K562 (cell line): ENCODE results near the gene KLHL41. TPM values are rescaled to one million over a fixed set of nuclear protein-coding genes. Genes with fewer than 3 reads are reported as not detected.

Experiments used
- CHD7 ChIP-seq: fragments of 200-600 bp; sonication (generic); IDR thresholded peaks from one replicate; pipeline ENCODE4 v1.6.1; 2012; ENCODE audit warnings: mild to moderate bottlenecking, low read depth, low read length, inconsistent platforms
- DPF2 ChIP-seq: fragments of 450-650 bp; IDR thresholded peaks from 2 replicates; pipeline ENCODE4 v1.6.1; 2016
- MAZ ChIP-seq, 2 experiments: fragments of 450-650 bp in 1 of 2; sonication (generic) in 1 of 2; formaldehyde crosslinking; IDR thresholded peaks in 1 of 2; conservative IDR thresholded peaks in 1 of 2; 2 replicates each; pipeline versions ENCODE4 v1.4.0 to v1.5.0; 2020; ENCODE audit warnings: mild to moderate bottlenecking in 1 of 2, missing genetic modification reagents in 1 of 2
- RBM25 ChIP-seq: fragments of 200-400 bp; formaldehyde crosslinking; IDR thresholded peaks from 2 replicates; pipeline ENCODE4 v1.6.1; 2018; ENCODE audit warnings: low read length, low read depth, moderate library complexity; ENCODE audit not compliant: severe bottlenecking
- SRSF7 ChIP-seq: fragments of 200-400 bp; formaldehyde crosslinking; optimal IDR thresholded peaks from 2 replicates; pipeline ENCODE3; 2017; ENCODE audit warnings: mild to moderate bottlenecking, low read depth, low read length
- ZNF347 ChIP-seq: fragments of 450-650 bp; formaldehyde crosslinking; IDR thresholded peaks from 2 replicates; pipeline ENCODE4 v1.4.0; 2020; ENCODE audit warnings: low read depth, mild to moderate bottlenecking, moderate library complexity
- ZNF589 ChIP-seq: fragments of 200-800 bp; sonication (Bioruptor generic); IDR thresholded peaks from 2 replicates; pipeline ENCODE4 v1.6.1; 2016; ENCODE audit warnings: low read depth, missing genetic modification characterization, missing compliant biosample characterization
- polyA plus RNA-seq, 8 experiments: library from polyadenylated mRNA; depleted of rRNA in 4 of 8; stranded (reverse) in 5 of 8; unstranded in 3 of 8; fragments of >200 nt; fragmentation: Nextera tagmentation in 2 of 8; fragmentation: Illumina TruSeq in 1 of 8; extraction: Ambion mirVana in 2 of 8; extraction: Trizol in 1 of 8; gene quantifications; 2 replicates each; pipeline versions ENCODE4 v1.2.1 to v1.2.3, GENCODE V29; 2011 to 2014; ENCODE audit warnings: inconsistent platforms in 1 of 8, missing spikeins in 1 of 8
- total RNA-seq, 7 experiments: library from RNA; depleted of rRNA in 6 of 7; stranded (reverse); fragments of >200 nt in 6 of 7; fragmentation: Illumina TruSeq in 2 of 7; extraction: Trizol in 2 of 7; gene quantifications; 2 replicates each; pipeline versions ENCODE4 v1.2.1 to v1.2.3, GENCODE V29; 2011 to 2021; ENCODE audit warnings: low replicate concordance in 1 of 7
- TF ChIP-seq, protein P1 (sequence below): IDR thresholded peaks from 2 replicates; pipeline ENCODE4 v1.6.1; 2014; ENCODE audit warnings: antibody characterized with exemption
- TF ChIP-seq, protein P2 (sequence below): sonication (generic); formaldehyde crosslinking; IDR thresholded peaks from 2 replicates; pipeline ENCODE4 v1.8.1; 2023; ENCODE audit warnings: missing genetic modification reagents, mild to moderate bottlenecking, borderline replicate concordance

KLHL41 gene
- total and polyA plus RNA-seq, 9 of the 15 experiments (the other 6 are each of a cell fraction or from before 2014, with no cell fraction given) = 0.05 to 1.5 (median 0.09) TPM

DNA sequence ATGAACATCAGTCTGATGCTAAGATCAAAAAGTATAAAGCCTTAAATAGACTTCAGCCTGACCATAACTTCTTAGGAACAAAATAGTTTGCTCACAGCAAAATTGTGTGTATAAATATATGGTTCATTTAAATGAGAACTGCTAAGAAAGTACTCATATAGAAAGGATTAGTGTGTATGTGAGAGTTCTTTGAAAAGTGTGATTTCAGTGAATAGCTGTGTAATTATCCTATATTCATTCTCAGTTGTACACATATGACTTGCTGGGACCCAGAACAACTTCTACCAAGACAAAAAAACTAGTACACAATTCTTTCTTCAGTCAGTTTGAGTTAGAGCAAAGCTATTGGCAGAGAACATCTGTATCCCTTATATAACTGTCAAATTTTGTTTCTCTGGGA lies 23.0 kb upstream of the KLHL41 start (continued):
- TF ChIP-seq, protein P1, sequence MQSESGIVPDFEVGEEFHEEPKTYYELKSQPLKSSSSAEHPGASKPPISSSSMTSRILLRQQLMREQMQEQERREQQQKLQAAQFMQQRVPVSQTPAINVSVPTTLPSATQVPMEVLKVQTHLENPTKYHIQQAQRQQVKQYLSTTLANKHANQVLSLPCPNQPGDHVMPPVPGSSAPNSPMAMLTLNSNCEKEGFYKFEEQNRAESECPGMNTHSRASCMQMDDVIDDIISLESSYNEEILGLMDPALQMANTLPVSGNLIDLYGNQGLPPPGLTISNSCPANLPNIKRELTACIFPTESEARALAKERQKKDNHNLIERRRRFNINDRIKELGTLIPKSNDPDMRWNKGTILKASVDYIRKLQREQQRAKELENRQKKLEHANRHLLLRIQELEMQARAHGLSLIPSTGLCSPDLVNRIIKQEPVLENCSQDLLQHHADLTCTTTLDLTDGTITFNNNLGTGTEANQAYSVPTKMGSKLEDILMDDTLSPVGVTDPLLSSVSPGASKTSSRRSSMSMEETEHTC = no peak
- TF ChIP-seq, protein P2, sequence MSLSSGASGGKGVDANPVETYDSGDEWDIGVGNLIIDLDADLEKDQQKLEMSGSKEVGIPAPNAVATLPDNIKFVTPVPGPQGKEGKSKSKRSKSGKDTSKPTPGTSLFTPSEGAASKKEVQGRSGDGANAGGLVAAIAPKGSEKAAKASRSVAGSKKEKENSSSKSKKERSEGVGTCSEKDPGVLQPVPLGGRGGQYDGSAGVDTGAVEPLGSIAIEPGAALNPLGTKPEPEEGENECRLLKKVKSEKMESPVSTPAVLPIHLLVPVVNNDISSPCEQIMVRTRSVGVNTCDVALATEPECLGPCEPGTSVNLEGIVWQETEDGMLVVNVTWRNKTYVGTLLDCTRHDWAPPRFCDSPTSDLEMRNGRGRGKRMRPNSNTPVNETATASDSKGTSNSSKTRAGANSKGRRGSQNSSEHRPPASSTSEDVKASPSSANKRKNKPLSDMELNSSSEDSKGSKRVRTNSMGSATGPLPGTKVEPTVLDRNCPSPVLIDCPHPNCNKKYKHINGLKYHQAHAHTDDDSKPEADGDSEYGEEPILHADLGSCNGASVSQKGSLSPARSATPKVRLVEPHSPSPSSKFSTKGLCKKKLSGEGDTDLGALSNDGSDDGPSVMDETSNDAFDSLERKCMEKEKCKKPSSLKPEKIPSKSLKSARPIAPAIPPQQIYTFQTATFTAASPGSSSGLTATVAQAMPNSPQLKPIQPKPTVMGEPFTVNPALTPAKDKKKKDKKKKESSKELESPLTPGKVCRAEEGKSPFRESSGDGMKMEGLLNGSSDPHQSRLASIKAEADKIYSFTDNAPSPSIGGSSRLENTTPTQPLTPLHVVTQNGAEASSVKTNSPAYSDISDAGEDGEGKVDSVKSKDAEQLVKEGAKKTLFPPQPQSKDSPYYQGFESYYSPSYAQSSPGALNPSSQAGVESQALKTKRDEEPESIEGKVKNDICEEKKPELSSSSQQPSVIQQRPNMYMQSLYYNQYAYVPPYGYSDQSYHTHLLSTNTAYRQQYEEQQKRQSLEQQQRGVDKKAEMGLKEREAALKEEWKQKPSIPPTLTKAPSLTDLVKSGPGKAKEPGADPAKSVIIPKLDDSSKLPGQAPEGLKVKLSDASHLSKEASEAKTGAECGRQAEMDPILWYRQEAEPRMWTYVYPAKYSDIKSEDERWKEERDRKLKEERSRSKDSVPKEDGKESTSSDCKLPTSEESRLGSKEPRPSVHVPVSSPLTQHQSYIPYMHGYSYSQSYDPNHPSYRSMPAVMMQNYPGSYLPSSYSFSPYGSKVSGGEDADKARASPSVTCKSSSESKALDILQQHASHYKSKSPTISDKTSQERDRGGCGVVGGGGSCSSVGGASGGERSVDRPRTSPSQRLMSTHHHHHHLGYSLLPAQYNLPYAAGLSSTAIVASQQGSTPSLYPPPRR (CRISPR knock-in tag) = no peak
- TF ChIP-seq ZNF589 (CRISPR knock-in tag) (no peak), CHD7 (no peak), RBM25 (no peak), ZNF347 (CRISPR knock-in tag) (no peak), MAZ (CRISPR knock-in tag; conservative IDR thresholded peaks at IDR 0.05 in 1 of 2, IDR thresholded peaks at IDR 0.05 in 1 of 2) (no peak), SRSF7 (no peak), DPF2 (no peak)
